Measurements from ENCODE around the gene FBXO39. TPM values are rescaled to one million over a fixed set of nuclear protein-coding genes. Genes with fewer than 3 reads are reported as not detected.

Gene FBXO39
- total RNA-seq, 1 experiment from 2014 or later: not detected

GRCh38 chr17:6755731-6756184 lies 20.3 kb upstream of the FBXO39 start, which contains the start of gene XAF1:
XAF1 (plus strand) TSS chr17:6756046; CDS start chr17:6756079, 33 bp downstream.
- TF ChIP-seq CTCF (IDR thresholded peaks at IDR 0.05) (no peak), SIN3A (IDR thresholded peaks at IDR 0.05; ENCODE audit: borderline replicate concordance, insufficient read depth, low read depth, low read length) (no peak), REST (IDR thresholded peaks at IDR 0.05; ENCODE audit: insufficient read depth in 1 of 2, low read depth in 2 of 2, low read length in 1 of 2) (no peak), POLR2AphosphoS5 (IDR thresholded peaks at IDR 0.05; ENCODE audit: low read depth, low read length) (no peak), TCF7L2 (IDR thresholded peaks at IDR 0.05; ENCODE audit: low read depth, low read length) (no peak)
- ATAC-seq: peak; percentile 79
- H3K27ac ChIP-seq (ENCODE audit: low read length): peak within 1 kb of the TSS; percentile 35
- no peaks in the 10 kb centered on the region for H3K4me1 ChIP-seq (ENCODE audit: control insufficient read depth, insufficient read depth, low read length)
- ChIA-PET CTCF (no interaction called here), POLR2A (no interaction called here)
- H3K27me3 ChIP-seq (ENCODE audit: control insufficient read depth, insufficient read depth, low read length): no peaks in the 10 kb centered on the region
- intact Hi-C loops (cut with micrococcal nuclease; ENCODE audit: unreplicated experiment) (no loop called here), in situ Hi-C loops (cut with HindIII; ENCODE audit: low pct_unique_long_range_greater_than_20kb, low sequenced_read_pairs) (no loop called here)
- H3K9me3 ChIP-seq (ENCODE audit: control insufficient read depth, insufficient read depth, low read depth, low read length): no peaks in the 10 kb centered on the region
- no peak for DNase-seq (ENCODE audit: low read depth, low spot score)
- no peaks in the 10 kb centered on the region for H3K36me3 ChIP-seq (ENCODE audit: control insufficient read depth, insufficient read depth, low read length)
- BruUV-seq (replicated peaks): no TSS peak
- peak within 1 kb of the TSS; percentile 29 to 52 for H3K4me3 ChIP-seq (ENCODE audit: low read depth in 2 of 2, low read length in 2 of 2)

GRCh38 chr17:6756425-6757031 lies 19.5 kb upstream of the FBXO39 start:
- ATAC-seq (0 out of 2 replicates have a peak, but pooled peaks have one; percentile 18), DNase-seq (ENCODE audit: low read depth, low spot score) (no peak)
- Histone ChIP-seq H3K27me3 (ENCODE audit: control insufficient read depth, insufficient read depth, low read length) (no peaks in the 10 kb centered on the region), H3K36me3 (ENCODE audit: control insufficient read depth, insufficient read depth, low read length) (no peaks in the 10 kb centered on the region), H3K9me3 (ENCODE audit: control insufficient read depth, insufficient read depth, low read depth, low read length) (no peaks in the 10 kb centered on the region), H3K4me3 (ENCODE audit: low read depth in 2 of 2, low read length in 2 of 2) (peak overlapping the region; percentile 29 to 52), H3K4me1 (ENCODE audit: control insufficient read depth, insufficient read depth, low read length) (no peaks in the 10 kb centered on the region), H3K27ac (ENCODE audit: low read length) (peak overlapping the region; percentile 35; the same call in 1 of the 2 replicates)
- ChIA-PET CTCF (no interaction called here), POLR2A (no interaction called here)
- intact Hi-C loops (cut with micrococcal nuclease; ENCODE audit: unreplicated experiment) (no loop called here), in situ Hi-C loops (cut with HindIII; ENCODE audit: low pct_unique_long_range_greater_than_20kb, low sequenced_read_pairs) (no loop called here)
- BruUV-seq (replicated peaks): no TSS peak
- TF ChIP-seq REST (IDR thresholded peaks at IDR 0.05; ENCODE audit: insufficient read depth in 1 of 2, low read depth in 2 of 2, low read length in 1 of 2) (no peak), CTCF (IDR thresholded peaks at IDR 0.05) (no peak), POLR2AphosphoS5 (IDR thresholded peaks at IDR 0.05; ENCODE audit: low read depth, low read length) (no peak), TCF7L2 (IDR thresholded peaks at IDR 0.05; ENCODE audit: low read depth, low read length) (no peak), SIN3A (IDR thresholded peaks at IDR 0.05; ENCODE audit: borderline replicate concordance, insufficient read depth, low read depth, low read length) (no peak)
